Ovary (tissue), 3 donors: ENCODE measurements around the gene PLB1.

Source experiments
- EP300 ChIP-seq: sonication (generic); formaldehyde crosslinking; IDR thresholded peaks from one replicate; pipeline ENCODE4 v1.6.1; 2017; ENCODE audit warnings: antibody characterized with exemption
- POLR2A ChIP-seq: fragments of 450-650 bp; IDR thresholded peaks from one replicate; pipeline ENCODE4 v1.6.1; 2017; ENCODE audit warnings: antibody characterized with exemption, mild to moderate bottlenecking, moderate library complexity
- TF ChIP-seq, protein P1 (sequence below), 3 donors: fragments of 450-650 bp in 2 of 3; fragments of 200-600 bp in 1 of 3; IDR thresholded peaks; one replicate each; pipeline versions ENCODE4 v1.5.1 to v1.8.0; 2016 to 2022; ENCODE audit warnings: antibody characterized with exemption in 3 of 3, mild to moderate bottlenecking in 1 of 3
- donor health status: DM: no; HTN: no; CAD: no.

DNA sequence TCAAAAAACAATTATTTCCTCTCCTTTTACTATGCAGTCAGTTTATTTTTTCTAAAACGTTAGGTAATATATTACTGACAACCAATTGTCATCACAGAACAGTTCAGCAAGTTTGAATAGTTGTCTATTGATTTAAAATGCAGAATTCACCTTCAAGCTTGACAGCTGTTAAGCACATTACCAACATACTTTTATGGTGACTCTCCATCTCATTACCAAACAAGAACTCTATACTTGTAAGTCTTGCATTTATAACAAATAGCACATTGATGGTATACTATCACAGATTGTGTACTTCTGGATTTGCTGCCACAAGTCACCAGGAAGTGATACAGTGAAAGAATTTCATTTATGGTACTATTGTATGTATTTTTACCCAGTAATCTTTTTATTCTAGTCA lies 156.4 kb downstream of the PLB1 start:
- TF ChIP-seq, protein P1, sequence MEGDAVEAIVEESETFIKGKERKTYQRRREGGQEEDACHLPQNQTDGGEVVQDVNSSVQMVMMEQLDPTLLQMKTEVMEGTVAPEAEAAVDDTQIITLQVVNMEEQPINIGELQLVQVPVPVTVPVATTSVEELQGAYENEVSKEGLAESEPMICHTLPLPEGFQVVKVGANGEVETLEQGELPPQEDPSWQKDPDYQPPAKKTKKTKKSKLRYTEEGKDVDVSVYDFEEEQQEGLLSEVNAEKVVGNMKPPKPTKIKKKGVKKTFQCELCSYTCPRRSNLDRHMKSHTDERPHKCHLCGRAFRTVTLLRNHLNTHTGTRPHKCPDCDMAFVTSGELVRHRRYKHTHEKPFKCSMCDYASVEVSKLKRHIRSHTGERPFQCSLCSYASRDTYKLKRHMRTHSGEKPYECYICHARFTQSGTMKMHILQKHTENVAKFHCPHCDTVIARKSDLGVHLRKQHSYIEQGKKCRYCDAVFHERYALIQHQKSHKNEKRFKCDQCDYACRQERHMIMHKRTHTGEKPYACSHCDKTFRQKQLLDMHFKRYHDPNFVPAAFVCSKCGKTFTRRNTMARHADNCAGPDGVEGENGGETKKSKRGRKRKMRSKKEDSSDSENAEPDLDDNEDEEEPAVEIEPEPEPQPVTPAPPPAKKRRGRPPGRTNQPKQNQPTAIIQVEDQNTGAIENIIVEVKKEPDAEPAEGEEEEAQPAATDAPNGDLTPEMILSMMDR (IDR thresholded peaks at IDR 0.05): no peak
- TF ChIP-seq POLR2A: no peak
- TF ChIP-seq EP300: no peak
